NOMO-1 treated with dmso at 0.1 percent for 144 hours (cell line): ENCODE results near the gene CRELD2.
A peak's percentile ranks its signal among the peaks of the same experiment; 100 is the strongest.

Experiments used
- DNase-seq: peaks from one replicate; lab custom pipeline; 2025; ENCODE audit not compliant: unreplicated experiment; lab: John Stamatoyannopoulos, UW

The CRELD2 gene

DNA sequence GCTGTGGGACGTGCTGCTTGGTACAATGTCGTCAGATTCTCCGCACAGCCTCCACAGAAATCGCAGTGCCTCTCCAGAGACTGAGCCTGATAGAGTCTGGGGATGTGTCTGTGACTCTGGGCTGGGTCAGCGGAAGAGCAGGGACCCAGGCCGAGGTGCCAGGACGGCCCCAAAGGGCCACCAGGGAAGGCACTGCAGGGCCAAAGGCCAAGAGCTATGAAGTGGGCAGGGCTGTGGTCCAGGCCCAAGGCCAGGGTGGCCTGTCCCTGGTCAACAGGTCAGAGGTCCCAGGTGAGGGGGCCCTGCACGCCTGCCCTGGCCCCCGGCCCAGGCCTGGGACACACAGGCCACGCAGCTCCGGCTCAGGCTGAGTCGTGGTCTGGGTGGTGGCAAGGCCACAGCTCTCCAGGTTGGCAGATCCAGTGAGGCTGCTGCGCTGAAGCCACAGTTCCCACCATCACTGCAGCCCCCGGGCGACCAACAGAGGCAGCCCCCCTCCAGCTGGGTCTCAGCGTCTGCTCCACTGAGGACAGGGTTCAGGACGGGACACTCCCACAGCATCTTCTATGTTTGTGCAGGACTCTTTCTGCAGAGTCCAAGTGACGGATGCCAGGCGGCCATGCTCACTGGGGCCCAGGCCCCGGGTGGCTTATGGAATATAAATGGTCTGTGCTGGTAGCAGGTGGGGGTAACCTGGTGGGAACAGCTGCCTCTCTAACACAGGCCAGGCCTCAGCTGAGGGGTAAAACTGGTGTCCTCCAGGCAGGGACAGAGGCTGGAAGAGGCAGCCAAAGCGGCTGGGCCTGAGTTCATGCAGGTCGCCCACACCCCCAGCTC, 37.4 kb downstream of the CRELD2 start:
- DNase-seq, result no peak

GRCh38 chr22:49956418-49956770, 38.0 kb downstream of the CRELD2 start:
- DNase-seq, result no peak

- no peak for DNase-seq
Measured at GRCh38 chr22:49956914-49957825, 38.7 kb downstream of the CRELD2 start.

DNA sequence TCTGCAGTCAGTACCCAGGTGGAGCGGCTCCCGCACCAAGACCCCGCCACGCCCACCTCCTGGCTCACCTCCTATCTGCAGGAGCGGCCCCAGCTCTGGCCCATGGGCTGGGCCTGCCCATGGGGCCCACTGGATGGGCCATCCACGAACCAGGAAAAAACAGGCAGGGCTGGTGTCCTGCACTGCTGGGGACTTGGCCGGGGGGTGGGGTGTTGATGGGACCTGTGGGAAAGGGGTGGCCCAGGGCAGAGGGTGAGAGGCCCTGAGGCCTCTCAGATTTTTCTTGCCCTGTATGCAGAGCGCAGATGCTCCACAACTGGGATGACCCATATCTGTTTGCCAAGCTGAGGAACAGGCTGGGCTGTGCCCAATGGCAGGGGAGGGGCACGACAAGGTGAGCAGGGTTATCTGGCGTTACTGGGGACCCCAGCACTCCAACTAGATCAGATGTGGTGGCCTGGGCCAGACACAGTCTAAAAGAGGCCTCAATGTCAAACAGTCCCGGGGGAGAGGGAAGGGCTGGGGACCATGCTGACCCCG, 39.5 kb downstream of the CRELD2 start:
- no peak for DNase-seq

DNA sequence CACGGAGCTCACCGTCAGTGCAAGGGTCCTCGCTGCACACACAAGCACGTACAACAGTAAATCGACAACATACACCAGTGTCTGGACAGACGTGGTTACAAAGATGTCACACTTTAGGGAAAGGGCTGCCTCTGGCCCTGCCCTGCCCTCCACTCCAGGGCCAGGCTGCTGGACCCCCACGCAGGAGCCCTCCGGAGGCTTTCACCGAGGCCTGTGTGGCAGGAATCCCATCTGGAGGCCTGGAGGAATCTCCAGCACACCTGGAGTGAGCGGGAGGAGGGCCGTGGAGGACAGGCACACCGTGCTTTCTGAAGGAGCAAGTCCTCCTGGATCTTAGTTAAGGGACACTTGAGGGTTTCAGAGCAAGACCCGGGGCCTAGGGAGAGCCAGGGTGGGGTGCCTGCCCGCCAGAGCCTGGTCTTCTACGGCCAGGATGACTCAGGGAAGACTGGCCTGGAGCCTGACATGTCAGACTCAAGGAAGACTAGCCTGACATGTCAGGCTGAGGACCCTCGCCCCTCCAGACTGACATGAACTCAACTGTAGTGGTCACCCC, 40.0 kb downstream of the CRELD2 start:
- no peak for DNase-seq

DNA sequence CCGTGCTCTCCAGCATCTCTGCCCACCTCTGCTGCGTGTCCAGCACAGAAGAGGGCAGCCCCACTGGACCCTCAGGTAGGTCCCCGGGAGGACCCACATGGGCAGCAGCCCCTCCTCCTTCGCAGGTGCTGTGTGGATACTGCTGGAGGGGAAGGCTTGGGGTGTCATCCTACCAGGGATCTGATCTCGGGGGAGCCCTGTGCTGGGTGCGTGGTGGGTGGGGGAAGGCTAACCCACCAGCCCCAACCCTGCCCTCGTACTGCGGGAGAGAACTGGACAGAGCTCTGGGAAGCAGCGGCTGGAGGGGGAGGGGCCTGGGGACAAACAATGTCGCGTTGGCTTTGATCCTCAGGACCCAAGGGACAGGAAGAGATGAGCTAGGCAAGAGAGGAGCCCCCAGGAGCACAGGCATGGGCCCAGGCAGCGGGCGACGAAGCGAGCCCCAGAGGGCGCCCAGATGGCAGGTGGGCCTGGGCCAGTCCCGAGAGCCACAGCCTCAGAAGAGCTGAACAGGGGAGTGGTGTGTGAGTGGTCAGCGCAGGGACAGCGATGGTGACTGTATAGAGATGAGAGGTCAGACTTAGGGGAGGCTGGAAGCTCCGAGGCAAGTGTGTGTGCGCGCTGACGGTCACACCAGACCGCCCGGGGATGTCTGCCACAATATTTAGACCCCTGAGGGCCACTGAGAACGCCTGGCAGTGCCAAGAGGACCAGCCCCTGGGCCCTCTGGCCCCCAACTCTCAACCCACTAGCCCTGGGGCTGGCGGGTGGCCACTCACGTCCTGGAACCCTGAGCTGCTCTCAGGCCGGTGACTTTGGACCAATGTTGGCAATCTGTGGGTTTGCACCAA, 40.7 kb downstream of the CRELD2 start:
- no peak for DNase-seq

DNA sequence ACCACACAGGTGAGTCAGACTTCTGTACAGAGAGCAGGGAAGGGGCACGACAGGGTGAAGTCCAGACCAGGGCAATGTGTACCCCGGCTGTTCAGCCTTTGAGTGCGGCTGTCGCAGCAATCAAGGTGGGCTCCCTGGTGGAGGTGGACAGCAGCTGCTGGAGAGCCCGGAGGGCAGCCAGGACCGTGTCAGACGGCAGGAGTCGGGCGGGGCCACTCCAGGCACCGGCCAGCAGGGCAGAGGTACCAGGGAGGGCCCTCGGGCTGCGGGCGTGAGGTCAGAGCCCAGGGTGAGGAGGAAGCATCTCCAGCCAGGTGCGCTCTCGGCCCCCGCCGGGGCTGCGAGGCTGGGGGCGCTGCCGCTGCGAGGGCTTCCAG, 41.3 kb downstream of the CRELD2 start:
- DNase-seq, result no peak

DNA sequence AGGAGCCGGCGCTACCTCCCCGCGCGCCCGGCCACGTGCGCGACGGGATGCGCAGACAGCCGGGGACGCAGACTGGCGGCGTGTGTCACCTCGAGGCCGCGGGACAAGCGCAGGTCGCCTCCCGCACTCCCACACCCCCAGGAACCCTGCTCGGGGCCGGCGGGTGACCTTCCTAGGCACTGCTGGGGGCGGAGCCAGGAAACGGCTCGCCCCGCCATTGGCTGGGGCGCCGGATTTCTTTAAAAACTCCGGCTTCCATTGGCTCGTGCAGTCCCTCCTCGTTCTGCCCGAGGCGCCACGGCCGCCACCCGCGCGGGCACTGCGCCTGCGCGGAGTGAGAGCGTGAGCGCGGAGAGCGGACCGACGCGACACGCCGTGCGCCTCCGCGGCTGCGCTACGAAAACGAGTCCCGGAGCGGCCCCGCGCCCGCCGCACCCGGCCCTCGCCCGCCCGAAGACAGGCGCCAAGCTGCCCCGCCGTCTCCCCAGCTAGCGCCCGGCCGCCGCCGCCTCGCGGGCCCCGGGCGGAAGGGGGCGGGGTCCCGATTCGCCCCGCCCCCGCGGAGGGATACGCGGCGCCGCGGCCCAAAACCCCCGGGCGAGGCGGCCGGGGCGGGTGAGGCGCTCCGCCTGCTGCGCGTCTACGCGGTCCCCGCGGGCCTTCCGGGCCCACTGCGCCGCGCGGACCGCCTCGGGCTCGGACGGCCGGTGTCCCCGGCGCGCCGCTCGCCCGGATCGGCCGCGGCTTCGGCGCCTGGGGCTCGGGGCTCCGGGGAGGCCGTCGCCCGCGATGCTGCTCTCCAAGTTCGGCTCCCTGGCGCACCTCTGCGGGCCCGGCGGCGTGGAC, 41.9 kb downstream of the CRELD2 start, which contains the start of gene PIM3:
TSS of gene PIM3 (plus strand) at position 614 of the 846 bp plus-strand sequence. CDS start at position 790, 176 bp downstream.
- DNase-seq, result peak; percentile 89

- no peak for DNase-seq
Measured at GRCh38 chr22:49961005-49961600, 42.7 kb downstream of the CRELD2 start.

GRCh38 chr22:49961601-49962011, 43.2 kb downstream of the CRELD2 start:
- no peak for DNase-seq

- DNase-seq, result no peak
Measured at GRCh38 chr22:49962012-49962750, 43.7 kb downstream of the CRELD2 start.

DNA sequence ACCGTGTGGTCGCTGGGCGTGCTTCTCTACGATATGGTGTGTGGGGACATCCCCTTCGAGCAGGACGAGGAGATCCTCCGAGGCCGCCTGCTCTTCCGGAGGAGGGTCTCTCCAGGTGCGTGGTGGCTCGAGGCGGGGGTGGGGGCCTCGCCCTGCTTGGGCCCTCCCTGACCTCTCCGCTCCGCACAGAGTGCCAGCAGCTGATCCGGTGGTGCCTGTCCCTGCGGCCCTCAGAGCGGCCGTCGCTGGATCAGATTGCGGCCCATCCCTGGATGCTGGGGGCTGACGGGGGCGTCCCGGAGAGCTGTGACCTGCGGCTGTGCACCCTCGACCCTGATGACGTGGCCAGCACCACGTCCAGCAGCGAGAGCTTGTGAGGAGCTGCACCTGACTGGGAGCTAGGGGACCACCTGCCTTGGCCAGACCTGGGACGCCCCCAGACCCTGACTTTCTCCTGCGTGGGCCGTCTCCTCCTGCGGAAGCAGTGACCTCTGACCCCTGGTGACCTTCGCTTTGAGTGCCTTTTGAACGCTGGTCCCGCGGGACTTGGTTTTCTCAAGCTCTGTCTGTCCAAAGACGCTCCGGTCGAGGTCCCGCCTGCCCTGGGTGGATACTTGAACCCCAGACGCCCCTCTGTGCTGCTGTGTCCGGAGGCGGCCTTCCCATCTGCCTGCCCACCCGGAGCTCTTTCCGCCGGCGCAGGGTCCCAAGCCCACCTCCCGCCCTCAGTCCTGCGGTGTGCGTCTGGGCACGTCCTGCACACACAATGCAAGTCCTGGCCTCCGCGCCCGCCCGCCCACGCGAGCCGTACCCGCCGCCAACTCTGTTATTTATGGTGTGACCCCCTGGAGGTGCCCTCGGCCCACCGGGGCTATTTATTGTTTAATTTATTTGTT, 44.6 kb downstream of the CRELD2 start:
- DNase-seq, result no peak

DNA sequence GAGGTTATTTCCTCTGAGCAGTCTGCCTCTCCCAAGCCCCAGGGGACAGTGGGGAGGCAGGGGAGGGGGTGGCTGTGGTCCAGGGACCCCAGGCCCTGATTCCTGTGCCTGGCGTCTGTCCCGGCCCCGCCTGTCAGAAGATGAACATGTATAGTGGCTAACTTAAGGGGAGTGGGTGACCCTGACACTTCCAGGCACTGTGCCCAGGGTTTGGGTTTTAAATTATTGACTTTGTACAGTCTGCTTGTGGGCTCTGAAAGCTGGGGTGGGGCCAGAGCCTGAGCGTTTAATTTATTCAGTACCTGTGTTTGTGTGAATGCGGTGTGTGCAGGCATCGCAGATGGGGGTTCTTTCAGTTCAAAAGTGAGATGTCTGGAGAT, 45.2 kb downstream of the CRELD2 start:
- DNase-seq, result no peak

GRCh38 chr22:49964136-49965090, 46.0 kb downstream of the CRELD2 start:
- DNase-seq, result no peak

DNA sequence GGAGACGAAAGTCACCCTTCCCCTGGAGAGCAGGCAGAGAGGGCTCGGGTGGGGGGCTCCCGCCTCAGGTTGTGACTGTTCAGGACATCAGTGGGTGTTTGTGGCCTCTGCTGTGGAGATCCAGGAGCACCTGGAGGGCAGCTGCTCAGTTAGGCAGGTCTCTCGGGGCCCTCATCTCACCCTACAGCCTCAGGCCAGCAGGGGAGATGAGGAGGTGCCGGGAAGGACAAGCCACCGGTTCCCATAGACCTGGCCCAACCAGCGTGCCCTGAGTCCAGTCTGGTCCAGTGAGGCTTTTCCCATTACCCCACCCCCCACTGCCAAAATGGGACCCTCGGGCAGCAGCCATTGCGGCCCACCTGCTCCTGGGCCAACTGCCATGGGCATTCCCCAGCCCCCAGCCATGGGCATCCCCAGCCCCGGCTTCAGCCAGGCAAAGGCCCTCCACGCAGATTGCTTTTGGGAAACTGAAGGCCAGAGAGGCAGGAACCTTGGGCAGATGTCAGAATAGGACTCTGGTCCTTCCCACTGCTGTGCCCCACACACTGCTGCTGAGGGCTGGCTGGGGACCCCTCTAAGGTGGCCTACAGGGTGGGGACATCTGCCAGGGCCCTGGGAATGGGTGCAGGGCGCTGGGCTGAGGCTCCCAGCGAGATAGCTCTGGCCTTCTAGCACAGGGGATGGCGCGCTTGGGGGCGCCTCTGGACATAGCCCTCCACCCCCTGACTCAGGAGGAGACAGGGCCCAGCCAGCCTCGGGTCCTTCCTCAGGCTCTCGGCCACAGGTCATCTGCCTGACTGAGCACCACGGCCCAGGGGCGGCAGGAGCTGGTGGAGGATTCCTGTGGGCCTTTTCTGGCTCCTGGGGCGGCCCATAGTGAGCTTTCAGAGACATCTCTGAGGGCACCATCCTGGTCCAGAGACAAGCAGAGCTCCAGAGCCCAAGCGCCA, 46.9 kb downstream of the CRELD2 start:
- no peak for DNase-seq
